Gastrocnemius medialis (tissue), 4 donors: ENCODE data around the gene PLK5.

Experiments
- POLR2A ChIP-seq, 2 donors: fragments of 450-650 bp; IDR thresholded peaks; one replicate each; pipeline ENCODE4 v1.6.1; 2017; ENCODE audit warnings: antibody characterized with exemption in 2 of 2, mild to moderate bottlenecking in 2 of 2, moderate library complexity in 2 of 2
- TF ChIP-seq, protein P1 (sequence below), 5 experiments: fragments of 450-650 bp in 3 of 5; fragments of 200-600 bp in 2 of 5; sonication (generic) in 2 of 5; IDR thresholded peaks in 4 of 5; conservative IDR thresholded peaks in 1 of 5; 1 replicate in 4 of 5; 2 replicates in 1 of 5; pipeline ENCODE4 v1.5.1; 2016 to 2019; ENCODE audit warnings: antibody characterized with exemption in 5 of 5, mild to moderate bottlenecking in 3 of 5, moderate library complexity in 3 of 5

DNA sequence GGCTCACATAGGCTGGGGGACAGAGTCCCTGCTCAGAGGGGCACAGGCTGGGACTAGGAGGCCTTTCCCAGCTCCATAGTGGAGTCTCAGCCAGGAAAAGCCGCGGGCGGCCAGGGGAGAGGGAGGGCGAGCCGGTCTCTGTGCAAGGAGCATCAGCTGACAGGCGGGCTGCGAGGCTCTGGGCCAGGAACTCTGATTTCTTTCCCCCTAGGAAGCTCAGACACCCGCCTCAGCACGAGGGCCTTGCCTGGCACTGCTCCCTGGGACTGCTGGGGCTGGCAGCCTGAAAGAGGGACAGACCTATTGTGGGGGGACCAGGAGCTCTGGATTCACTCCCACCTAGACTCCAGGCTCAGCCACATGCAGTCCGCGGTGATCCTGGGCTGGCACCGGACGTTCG is 2.2 kb upstream of the PLK5 start:
- TF ChIP-seq, protein P1, sequence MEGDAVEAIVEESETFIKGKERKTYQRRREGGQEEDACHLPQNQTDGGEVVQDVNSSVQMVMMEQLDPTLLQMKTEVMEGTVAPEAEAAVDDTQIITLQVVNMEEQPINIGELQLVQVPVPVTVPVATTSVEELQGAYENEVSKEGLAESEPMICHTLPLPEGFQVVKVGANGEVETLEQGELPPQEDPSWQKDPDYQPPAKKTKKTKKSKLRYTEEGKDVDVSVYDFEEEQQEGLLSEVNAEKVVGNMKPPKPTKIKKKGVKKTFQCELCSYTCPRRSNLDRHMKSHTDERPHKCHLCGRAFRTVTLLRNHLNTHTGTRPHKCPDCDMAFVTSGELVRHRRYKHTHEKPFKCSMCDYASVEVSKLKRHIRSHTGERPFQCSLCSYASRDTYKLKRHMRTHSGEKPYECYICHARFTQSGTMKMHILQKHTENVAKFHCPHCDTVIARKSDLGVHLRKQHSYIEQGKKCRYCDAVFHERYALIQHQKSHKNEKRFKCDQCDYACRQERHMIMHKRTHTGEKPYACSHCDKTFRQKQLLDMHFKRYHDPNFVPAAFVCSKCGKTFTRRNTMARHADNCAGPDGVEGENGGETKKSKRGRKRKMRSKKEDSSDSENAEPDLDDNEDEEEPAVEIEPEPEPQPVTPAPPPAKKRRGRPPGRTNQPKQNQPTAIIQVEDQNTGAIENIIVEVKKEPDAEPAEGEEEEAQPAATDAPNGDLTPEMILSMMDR (IDR thresholded peaks at IDR 0.05 in 4 of 5, conservative IDR thresholded peaks at IDR 0.05 in 1 of 5) = no peak
- no peak for TF ChIP-seq POLR2A (IDR thresholded peaks at IDR 0.05)
